MM.1S (cell line): ENCODE data around the gene GPR83.
"Not testable (repeated sequence)": the region's sequence is repeated elsewhere in the genome, so short reads cannot be mapped to it uniquely, and the experiment has no call there.

Experiments used
- DNase-seq: peaks from one replicate; pipeline ENCODE4 v3.0.0-alpha.2; 2015
- H2AFZ ChIP-seq: fragments of 300-600 bp; sonication (generic); 2 replicates; pipeline ENCODE4 v1.6.0; 2016; ENCODE audit warnings: antibody characterized with exemption, low read length
- H3F3A ChIP-seq: fragments of 300-600 bp; sonication (generic); 2 replicates; pipeline ENCODE4 v1.6.1; 2016; ENCODE audit warnings: mild to moderate bottlenecking, antibody characterized with exemption, low read length, moderate library complexity, mixed read lengths; ENCODE audit not compliant: insufficient read depth
- H3K27ac ChIP-seq: fragments of 300-600 bp; sonication (generic); 2 replicates; pipeline ENCODE4 v1.5.1; 2016; ENCODE audit warnings: mild to moderate bottlenecking, low read length
- H3K27me3 ChIP-seq: fragments of 300-600 bp; sonication (generic); replicated peaks from 2 replicates; pipeline ENCODE4 v1.6.0; 2016; ENCODE audit warnings: low read length; ENCODE audit not compliant: insufficient read depth
- H3K36me3 ChIP-seq: fragments of 300-600 bp; sonication (generic); replicated peaks from 2 replicates; pipeline ENCODE4 v1.6.1; 2016; ENCODE audit warnings: mild to moderate bottlenecking, low read length, mixed read lengths; ENCODE audit not compliant: insufficient read depth
- H3K4me1 ChIP-seq: fragments of 300-600 bp; sonication (generic); 2 replicates; pipeline ENCODE4 v1.6.1; 2016; ENCODE audit warnings: low read length, mixed read lengths
- H3K4me2 ChIP-seq: fragments of 300-600 bp; sonication (generic); 2 replicates; pipeline ENCODE4 v1.6.0; 2016; ENCODE audit warnings: low read depth, low read length
- H3K4me3 ChIP-seq: fragments of 300-600 bp; sonication (generic); 2 replicates; pipeline ENCODE4 v1.5.1; 2016; ENCODE audit warnings: low read length, mixed read lengths
- H3K79me2 ChIP-seq: fragments of 300-600 bp; sonication (generic); 2 replicates; pipeline ENCODE4 v1.6.1; 2016; ENCODE audit warnings: mixed run types, low read length, mixed read lengths
- H3K9ac ChIP-seq: fragments of 300-600 bp; sonication (generic); 2 replicates; pipeline ENCODE4 v1.6.1; 2016; ENCODE audit warnings: low read length, mixed read lengths
- H3K9me2 ChIP-seq: fragments of 300-600 bp; sonication (generic); replicated peaks from 2 replicates; pipeline ENCODE4 v1.6.1; 2016; ENCODE audit warnings: mild to moderate bottlenecking, low read length, mixed read lengths; ENCODE audit not compliant: insufficient read depth
- H3K9me3 ChIP-seq: fragments of 300-600 bp; sonication (generic); replicated peaks from 2 replicates; pipeline ENCODE4 v1.6.1; 2016; ENCODE audit warnings: mild to moderate bottlenecking, low read length, mixed read lengths; ENCODE audit not compliant: insufficient read depth
- H4K20me1 ChIP-seq: fragments of 300-600 bp; sonication (generic); 2 replicates; pipeline ENCODE4 v1.6.1; 2016; ENCODE audit warnings: mild to moderate bottlenecking, low read length, moderate library complexity, mixed read lengths; ENCODE audit not compliant: insufficient read depth
- EZH2 ChIP-seq: fragments of 300-600 bp; sonication (generic); optimal IDR thresholded peaks from 2 replicates; pipeline ENCODE3; 2017; ENCODE audit warnings: low read depth, mild to moderate bottlenecking, antibody characterized with exemption, low read length, mixed read lengths
- EZH2phosphoT487 ChIP-seq: fragments of 300-600 bp; sonication (generic); IDR thresholded peaks from 2 replicates; pipeline ENCODE4 v1.6.1; 2018; ENCODE audit warnings: antibody characterized with exemption, low read length
- TF ChIP-seq, protein P1 (sequence below): fragments of 300-600 bp; sonication (generic); IDR thresholded peaks from 2 replicates; pipeline ENCODE4 v1.5.1; 2016; ENCODE audit warnings: antibody characterized with exemption, low read length, mixed read lengths

Gene GPR83

DNA sequence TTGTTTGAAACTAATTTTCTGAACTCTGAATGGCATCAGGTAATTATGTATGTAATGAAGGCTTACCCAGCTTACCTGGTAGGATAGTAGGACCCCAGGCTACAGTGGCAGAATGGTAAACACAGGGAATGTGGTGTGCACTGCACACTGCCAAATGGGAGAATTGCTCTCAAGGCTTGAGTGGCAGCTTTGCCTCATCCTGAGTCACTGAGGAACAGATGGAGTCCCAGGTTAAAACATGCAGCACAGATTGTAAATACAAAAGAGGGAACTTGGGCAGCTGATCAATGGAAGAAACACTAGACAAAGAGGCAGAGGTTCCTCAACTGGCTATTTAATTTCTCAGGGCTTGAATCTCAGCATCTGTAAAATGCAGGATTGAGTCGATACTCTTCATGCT, 24.4 kb downstream of the GPR83 start:
- no peak overlapping the region for H3K27ac ChIP-seq
- TF ChIP-seq EZH2phosphoT487: no peak
- TF ChIP-seq, protein P1, sequence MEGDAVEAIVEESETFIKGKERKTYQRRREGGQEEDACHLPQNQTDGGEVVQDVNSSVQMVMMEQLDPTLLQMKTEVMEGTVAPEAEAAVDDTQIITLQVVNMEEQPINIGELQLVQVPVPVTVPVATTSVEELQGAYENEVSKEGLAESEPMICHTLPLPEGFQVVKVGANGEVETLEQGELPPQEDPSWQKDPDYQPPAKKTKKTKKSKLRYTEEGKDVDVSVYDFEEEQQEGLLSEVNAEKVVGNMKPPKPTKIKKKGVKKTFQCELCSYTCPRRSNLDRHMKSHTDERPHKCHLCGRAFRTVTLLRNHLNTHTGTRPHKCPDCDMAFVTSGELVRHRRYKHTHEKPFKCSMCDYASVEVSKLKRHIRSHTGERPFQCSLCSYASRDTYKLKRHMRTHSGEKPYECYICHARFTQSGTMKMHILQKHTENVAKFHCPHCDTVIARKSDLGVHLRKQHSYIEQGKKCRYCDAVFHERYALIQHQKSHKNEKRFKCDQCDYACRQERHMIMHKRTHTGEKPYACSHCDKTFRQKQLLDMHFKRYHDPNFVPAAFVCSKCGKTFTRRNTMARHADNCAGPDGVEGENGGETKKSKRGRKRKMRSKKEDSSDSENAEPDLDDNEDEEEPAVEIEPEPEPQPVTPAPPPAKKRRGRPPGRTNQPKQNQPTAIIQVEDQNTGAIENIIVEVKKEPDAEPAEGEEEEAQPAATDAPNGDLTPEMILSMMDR: no peak
- TF ChIP-seq EZH2: no peak
- H3K9ac ChIP-seq: no peak overlapping the region
- no peak overlapping the region for H3K4me2 ChIP-seq
- no peaks in the 10 kb centered on the region for H4K20me1 ChIP-seq
- H3K9me2 ChIP-seq: no peaks in the 10 kb centered on the region
- H3K36me3 ChIP-seq: no peaks in the 10 kb centered on the region
- no peak overlapping the region for H3K4me3 ChIP-seq
- H3K4me1 ChIP-seq: no peaks in the 10 kb centered on the region
- no peaks in the 10 kb centered on the region for H3F3A ChIP-seq
- H2AFZ ChIP-seq: no peak overlapping the region
- no peak for DNase-seq
- no peaks in the 10 kb centered on the region for H3K79me2 ChIP-seq
- H3K9me3 ChIP-seq: no peaks in the 10 kb centered on the region
- no peaks in the 10 kb centered on the region for H3K27me3 ChIP-seq

DNA sequence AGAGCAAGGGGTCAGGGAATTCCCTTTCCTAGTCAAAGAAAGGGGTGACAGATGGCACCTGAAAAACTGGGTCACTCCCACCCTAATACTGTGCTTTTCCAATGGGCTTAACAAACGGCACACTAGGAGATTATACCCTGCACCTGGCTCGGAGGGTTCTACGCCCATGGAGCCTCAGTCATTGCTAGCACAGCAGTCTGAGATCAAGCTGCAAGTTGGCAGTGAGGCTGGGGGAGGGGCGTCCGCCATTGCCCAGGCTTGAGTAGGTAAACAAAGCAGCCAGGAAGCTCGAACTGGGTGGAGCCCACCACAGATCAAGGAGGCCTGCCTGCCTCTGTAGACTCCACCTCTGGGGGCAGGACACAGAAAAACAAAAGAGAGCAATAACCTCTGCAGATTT, 30.6 kb downstream of the GPR83 start:
- not testable (repeated sequence) for H3K27ac ChIP-seq, H3K9me2 ChIP-seq, H3K27me3 ChIP-seq, H3F3A ChIP-seq, H3K4me3 ChIP-seq, H3K9ac ChIP-seq, H3K9me3 ChIP-seq, H3K36me3 ChIP-seq, H4K20me1 ChIP-seq, H3K79me2 ChIP-seq, H3K4me1 ChIP-seq, H2AFZ ChIP-seq, DNase-seq, H3K4me2 ChIP-seq

DNA sequence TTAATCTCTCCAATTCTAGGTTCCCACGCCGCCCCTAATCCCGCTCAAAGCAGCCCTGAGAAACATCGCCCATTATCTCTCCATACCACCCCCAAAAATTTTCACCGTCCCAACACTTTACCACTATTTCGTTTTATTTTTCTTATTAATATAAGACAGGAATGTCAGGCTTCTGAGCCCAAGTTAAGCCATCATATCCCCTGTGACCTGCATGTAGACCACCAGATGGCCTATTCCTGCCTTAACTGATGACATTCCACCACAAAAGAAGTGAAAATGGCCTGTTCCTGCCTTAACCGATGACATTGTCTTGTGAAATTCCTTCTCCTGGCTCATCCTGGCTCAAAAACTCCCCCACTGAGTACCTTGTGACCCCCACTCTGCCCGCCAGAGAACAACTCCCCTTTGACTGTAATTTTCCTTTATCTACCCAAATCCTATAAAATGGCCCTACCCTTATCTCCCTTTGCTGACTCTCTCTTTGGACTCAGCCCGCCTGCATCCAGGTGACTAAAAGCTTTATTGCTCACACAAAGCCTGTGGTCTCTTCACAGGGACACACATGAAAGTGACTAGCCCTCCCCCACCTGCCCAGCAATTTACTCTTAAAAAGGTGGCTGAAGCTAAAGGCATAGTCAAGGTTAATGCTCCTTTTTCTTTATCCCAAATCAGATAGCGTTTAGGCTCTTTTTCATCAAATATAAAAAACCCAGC, 50.2 kb downstream of the GPR83 start:
- not testable (repeated sequence) for H3K9me3 ChIP-seq, H3F3A ChIP-seq, H3K4me1 ChIP-seq, H3K4me3 ChIP-seq, H3K9me2 ChIP-seq, H3K27me3 ChIP-seq, H3K9ac ChIP-seq, H2AFZ ChIP-seq, H3K79me2 ChIP-seq, H3K4me2 ChIP-seq, H3K27ac ChIP-seq, DNase-seq, H4K20me1 ChIP-seq, H3K36me3 ChIP-seq

DNA sequence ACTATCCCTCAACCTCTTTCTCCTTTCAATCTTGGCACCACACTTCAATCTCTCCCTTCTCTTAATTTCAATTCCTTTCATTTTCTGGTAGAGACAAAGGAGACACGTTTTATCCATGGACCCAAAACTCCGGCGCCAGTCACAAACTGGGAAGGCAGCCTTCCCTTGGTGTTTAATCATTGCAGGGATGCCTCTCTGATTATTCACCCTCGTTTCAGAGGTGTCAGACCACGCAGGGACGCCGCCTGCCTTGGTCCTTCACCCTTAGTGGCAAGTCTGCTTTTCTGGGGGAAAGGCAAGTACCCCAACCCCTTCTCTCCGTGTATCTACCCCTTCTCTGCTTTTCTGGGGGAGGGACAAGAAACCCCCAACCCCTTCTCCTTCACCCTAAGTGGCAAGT, 54.9 kb downstream of the GPR83 start:
- not testable (repeated sequence) for H3K9me2 ChIP-seq, H3K9me3 ChIP-seq, DNase-seq, H3K36me3 ChIP-seq, H3K4me1 ChIP-seq, H2AFZ ChIP-seq, H3K4me2 ChIP-seq, H3K27ac ChIP-seq, H4K20me1 ChIP-seq, H3K79me2 ChIP-seq, H3K9ac ChIP-seq, H3K4me3 ChIP-seq, H3F3A ChIP-seq, H3K27me3 ChIP-seq

DNA sequence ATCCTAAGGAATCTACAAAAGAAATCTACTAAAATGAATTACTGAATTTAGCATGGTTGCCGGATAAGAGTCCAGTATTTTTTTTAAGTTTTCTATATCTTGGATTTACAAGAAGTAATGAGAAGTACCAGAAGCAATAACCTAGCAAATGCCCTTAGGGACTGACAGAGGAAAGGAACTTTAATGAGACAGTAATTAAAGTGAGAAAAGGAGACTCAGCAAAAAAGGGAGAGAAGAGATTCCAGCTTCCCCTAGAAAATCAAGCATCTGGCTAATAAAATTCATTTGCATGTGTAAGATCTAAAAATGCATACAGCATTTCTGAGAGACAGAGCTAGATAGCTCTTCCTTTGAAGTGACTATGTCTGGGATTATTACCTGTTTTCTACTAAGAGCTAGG, 57.7 kb downstream of the GPR83 start:
- no peak for DNase-seq
- H2AFZ ChIP-seq: no peak overlapping the region
- H3K4me1 ChIP-seq: no peaks in the 10 kb centered on the region
- H3K79me2 ChIP-seq: no peaks in the 10 kb centered on the region
- H3K9me3 ChIP-seq: no peaks in the 10 kb centered on the region
- no peaks in the 10 kb centered on the region for H3K36me3 ChIP-seq
- H3K27ac ChIP-seq: no peak overlapping the region
- no peaks in the 10 kb centered on the region for H3K27me3 ChIP-seq
- no peak overlapping the region for H3K4me3 ChIP-seq
- H3F3A ChIP-seq: no peaks in the 10 kb centered on the region
- H3K9ac ChIP-seq: no peak overlapping the region
- TF ChIP-seq, protein P1: no peak
- no peak for TF ChIP-seq EZH2
- H3K9me2 ChIP-seq: no peaks in the 10 kb centered on the region
- no peaks in the 10 kb centered on the region for H4K20me1 ChIP-seq
- H3K4me2 ChIP-seq: no peak overlapping the region
